ENCODE measurements around the gene FIGNL2. TPM values are rescaled to one million over a fixed set of nuclear protein-coding genes. Genes with fewer than 3 reads are reported as not detected.

The FIGNL2 gene
- total and polyA plus RNA-seq, 9 of the 15 experiments (the other 6 are each of a cell fraction or from before 2014, with no cell fraction given) = 0.01 TPM; not detected in 8

DNA sequence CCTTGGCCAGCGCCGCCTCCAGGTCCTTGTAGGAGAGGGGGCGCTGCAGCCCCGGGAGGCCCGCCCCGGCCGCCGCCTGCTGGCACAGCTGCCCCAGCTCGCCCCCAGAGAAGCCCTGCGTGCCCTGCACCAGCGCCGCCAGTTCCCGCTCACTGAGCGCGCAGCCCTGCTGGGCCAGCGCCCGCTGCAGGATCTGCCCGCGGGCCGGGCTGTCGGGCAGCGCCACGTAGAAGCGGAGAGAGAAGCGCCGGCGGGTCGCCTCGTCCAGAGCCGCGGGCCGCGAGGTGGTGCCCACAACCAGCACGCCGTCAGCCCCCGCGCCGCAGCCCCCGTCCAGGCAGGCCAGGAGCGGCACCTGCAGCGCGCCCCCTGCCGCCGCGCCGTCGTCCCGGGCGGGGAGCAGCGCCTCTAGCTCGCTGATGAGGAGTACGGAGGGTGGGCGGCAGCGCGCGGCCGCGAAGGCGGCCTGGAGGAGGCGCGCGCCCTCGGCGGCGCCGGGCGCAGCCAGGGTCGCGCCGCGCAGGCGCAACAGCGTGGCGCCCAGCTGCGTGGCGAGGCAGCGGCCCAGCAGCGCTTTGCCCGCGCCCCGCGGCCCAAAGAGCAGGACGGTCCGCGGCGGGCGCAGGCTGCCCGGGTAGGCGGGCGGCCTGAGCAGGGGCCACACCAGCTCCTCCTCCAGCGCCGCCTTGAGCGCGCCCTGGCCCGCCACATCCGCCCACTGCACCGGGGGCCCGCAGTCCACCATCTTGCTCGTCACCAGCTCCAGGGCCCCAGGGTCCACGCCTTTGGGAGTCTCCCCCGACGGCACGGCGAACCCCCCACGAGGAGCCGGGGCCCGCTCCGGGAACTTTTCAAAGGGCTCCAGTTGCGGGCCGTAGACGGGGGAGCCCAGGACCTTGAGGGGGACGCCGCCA, 27.7 kb downstream of the FIGNL2 start:
- peaks cover 0 to 19% of the 10 kb centered on the region in 2 experiments; a peak in 2 of 5 replicates for H3K4me1 ChIP-seq (replicated peaks in 1 of 2; ENCODE audit: control insufficient read depth in 2 of 2, insufficient read depth in 2 of 2, low read length in 2 of 2)
- FAIRE-seq = no peak
- no peak overlapping the region for H3K4me3 ChIP-seq
- no peak overlapping the region for H2AFZ ChIP-seq (ENCODE audit: low read depth, low read length)
- no peak overlapping the region for H3K27ac ChIP-seq (ENCODE audit: extremely low read depth, low read depth, low read length)
- intact Hi-C loops (cut with micrococcal nuclease) = loop anchor here (5.0 to 10.0 kb wide), 3 partner anchors 57 to 398 kb away; partner anchors contain the start of gene SLC4A8
- no peaks in the 10 kb centered on the region for H3K9me3 ChIP-seq (replicated peaks; ENCODE audit: control insufficient read depth, insufficient read depth, low read depth, low read length)
- 9% methylated on average over 23 of the region's 113 CpGs for WGBS (ENCODE audit: insufficient coverage, low coverage, missing lambda C conversion rate)
- BruUV-seq (replicated peaks) = no TSS peak
- POLR2A ChIA-PET = no interaction called here
- H3K4me2 ChIP-seq (ENCODE audit: insufficient read depth, low read length) = no peak overlapping the region
- H3K27me3 ChIP-seq (ENCODE audit: control insufficient read depth in 2 of 2, insufficient read depth in 2 of 2, low read length in 2 of 2) = peaks cover 9 to 73% of the 10 kb centered on the region in 2 experiments
- no peak overlapping the region for H3K9ac ChIP-seq (ENCODE audit: insufficient read depth in 1 of 2, low read depth in 2 of 2, low read length in 2 of 2)
- in situ Hi-C loops (cut with MboI) = no loop called here
- no peaks in the 10 kb centered on the region for H3K36me3 ChIP-seq (ENCODE audit: control insufficient read depth, insufficient read depth, low read length)
- DNase-seq (ENCODE audit: extremely low read depth in 1 of 4, low spot score in 3 of 4) = peak in 3 of 4 experiments; percentile 36 to 70 (median 61)
- peak; percentile 47 for ATAC-seq
- no peaks in the 10 kb centered on the region for H4K20me1 ChIP-seq (replicated peaks; ENCODE audit: control insufficient read depth, insufficient read depth, low read length)
- no peaks in the 10 kb centered on the region for H3K79me2 ChIP-seq (ENCODE audit: control insufficient read depth, insufficient read depth, low read length)
- H3K9me1 ChIP-seq (ENCODE audit: control insufficient read depth, insufficient read depth, low read length) = no peaks in the 10 kb centered on the region
- TF ChIP-seq ZBTB7A (IDR thresholded peaks at IDR 0.05; ENCODE audit: borderline replicate concordance, control insufficient read depth, low read depth, low read length) = peak; percentile 22; the same call in 1 of the 2 replicates
- TF ChIP-seq, protein P1, sequence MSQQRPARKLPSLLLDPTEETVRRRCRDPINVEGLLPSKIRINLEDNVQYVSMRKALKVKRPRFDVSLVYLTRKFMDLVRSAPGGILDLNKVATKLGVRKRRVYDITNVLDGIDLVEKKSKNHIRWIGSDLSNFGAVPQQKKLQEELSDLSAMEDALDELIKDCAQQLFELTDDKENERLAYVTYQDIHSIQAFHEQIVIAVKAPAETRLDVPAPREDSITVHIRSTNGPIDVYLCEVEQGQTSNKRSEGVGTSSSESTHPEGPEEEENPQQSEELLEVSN (IDR thresholded peaks at IDR 0.05; ENCODE audit: borderline replicate concordance in 1 of 2, extremely low read depth in 1 of 2, insufficient read depth in 1 of 2, insufficient read length in 1 of 2, low read depth in 1 of 2, low read length in 1 of 2, poor library complexity in 1 of 2, severe bottlenecking in 1 of 2) = peak in 1 of 2 experiments; percentile 37
- TF ChIP-seq CHD2 (IDR thresholded peaks at IDR 0.05; ENCODE audit: low read depth, low read length) = no peak
- TF ChIP-seq, protein P2, sequence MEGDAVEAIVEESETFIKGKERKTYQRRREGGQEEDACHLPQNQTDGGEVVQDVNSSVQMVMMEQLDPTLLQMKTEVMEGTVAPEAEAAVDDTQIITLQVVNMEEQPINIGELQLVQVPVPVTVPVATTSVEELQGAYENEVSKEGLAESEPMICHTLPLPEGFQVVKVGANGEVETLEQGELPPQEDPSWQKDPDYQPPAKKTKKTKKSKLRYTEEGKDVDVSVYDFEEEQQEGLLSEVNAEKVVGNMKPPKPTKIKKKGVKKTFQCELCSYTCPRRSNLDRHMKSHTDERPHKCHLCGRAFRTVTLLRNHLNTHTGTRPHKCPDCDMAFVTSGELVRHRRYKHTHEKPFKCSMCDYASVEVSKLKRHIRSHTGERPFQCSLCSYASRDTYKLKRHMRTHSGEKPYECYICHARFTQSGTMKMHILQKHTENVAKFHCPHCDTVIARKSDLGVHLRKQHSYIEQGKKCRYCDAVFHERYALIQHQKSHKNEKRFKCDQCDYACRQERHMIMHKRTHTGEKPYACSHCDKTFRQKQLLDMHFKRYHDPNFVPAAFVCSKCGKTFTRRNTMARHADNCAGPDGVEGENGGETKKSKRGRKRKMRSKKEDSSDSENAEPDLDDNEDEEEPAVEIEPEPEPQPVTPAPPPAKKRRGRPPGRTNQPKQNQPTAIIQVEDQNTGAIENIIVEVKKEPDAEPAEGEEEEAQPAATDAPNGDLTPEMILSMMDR (IDR thresholded peaks at IDR 0.05 in 2 of 3, conservative IDR thresholded peaks at IDR 0.05 in 1 of 3; ENCODE audit: insufficient read depth in 2 of 3, low read depth in 1 of 3, low read length in 3 of 3) = peak in 1 of 3 experiments; percentile 54; a peak in 1 of 6 replicates
- TF ChIP-seq, protein P3, sequence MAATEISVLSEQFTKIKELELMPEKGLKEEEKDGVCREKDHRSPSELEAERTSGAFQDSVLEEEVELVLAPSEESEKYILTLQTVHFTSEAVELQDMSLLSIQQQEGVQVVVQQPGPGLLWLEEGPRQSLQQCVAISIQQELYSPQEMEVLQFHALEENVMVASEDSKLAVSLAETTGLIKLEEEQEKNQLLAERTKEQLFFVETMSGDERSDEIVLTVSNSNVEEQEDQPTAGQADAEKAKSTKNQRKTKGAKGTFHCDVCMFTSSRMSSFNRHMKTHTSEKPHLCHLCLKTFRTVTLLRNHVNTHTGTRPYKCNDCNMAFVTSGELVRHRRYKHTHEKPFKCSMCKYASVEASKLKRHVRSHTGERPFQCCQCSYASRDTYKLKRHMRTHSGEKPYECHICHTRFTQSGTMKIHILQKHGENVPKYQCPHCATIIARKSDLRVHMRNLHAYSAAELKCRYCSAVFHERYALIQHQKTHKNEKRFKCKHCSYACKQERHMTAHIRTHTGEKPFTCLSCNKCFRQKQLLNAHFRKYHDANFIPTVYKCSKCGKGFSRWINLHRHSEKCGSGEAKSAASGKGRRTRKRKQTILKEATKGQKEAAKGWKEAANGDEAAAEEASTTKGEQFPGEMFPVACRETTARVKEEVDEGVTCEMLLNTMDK (IDR thresholded peaks at IDR 0.05; ENCODE audit: borderline replicate concordance, insufficient read depth, low read depth, low read length, poor library complexity, severe bottlenecking) = peak; percentile 49
- no peak for TF ChIP-seq ZNF699 (CRISPR knock-in tag; IDR thresholded peaks at IDR 0.05; ENCODE audit: insufficient replicate concordance)
- CTCF ChIA-PET (ENCODE audit: low intra/inter-chr PET ratio) = no interaction called here

Data from K562 (cell line).